RWPE2 (cell line): ENCODE measurements around the gene ZNF184.

ENCODE experiments used
- ATAC-seq: fragments of 200-7000 bp; cut with Tn5 transposase; 3 replicates; pipeline ENCODE4 v1.9.1; 2021; ENCODE audit warnings: low read depth
- DNase-seq: peaks from one replicate; pipeline ENCODE4 v3.0.0-alpha.2; 2020; ENCODE audit warnings: low spot score
- H3K27ac ChIP-seq: fragments of 450-650 bp; 2 replicates; pipeline ENCODE4 v1.5.1; 2017; ENCODE audit warnings: mild to moderate bottlenecking; ENCODE audit not compliant: poor library complexity, severe bottlenecking
- H3K27me3 ChIP-seq: fragments of 250-450 bp; sonication (Bioruptor Pico); 2 replicates; pipeline ENCODE4 v1.5.1; 2021; ENCODE audit warnings: mild to moderate bottlenecking, moderate library complexity; ENCODE audit not compliant: insufficient read depth, poor library complexity, severe bottlenecking
- H3K36me3 ChIP-seq: fragments of 250-450 bp; sonication (Bioruptor Pico); 2 replicates; pipeline ENCODE4 v1.5.1; 2020; ENCODE audit warnings: low read depth, mild to moderate bottlenecking, moderate library complexity
- H3K4me1 ChIP-seq: fragments of 250-450 bp; sonication (Bioruptor Pico); 2 replicates; pipeline ENCODE4 v1.5.1; 2021; ENCODE audit warnings: mild to moderate bottlenecking, moderate library complexity; ENCODE audit not compliant: insufficient read depth, poor library complexity, severe bottlenecking
- H3K4me3 ChIP-seq: fragments of 250-450 bp; sonication (Bioruptor Pico); 2 replicates; pipeline ENCODE4 v1.5.1; 2021; ENCODE audit warnings: mild to moderate bottlenecking, moderate library complexity; ENCODE audit not compliant: severe bottlenecking
- H3K9me3 ChIP-seq: fragments of 250-450 bp; sonication (Bioruptor Pico); 2 replicates; pipeline ENCODE4 v1.5.1; 2021; ENCODE audit warnings: mild to moderate bottlenecking, moderate library complexity; ENCODE audit not compliant: severe bottlenecking
- TF ChIP-seq, protein P1 (sequence below): fragments of 450-650 bp; IDR thresholded peaks from one replicate; pipeline ENCODE4 v1.5.1; 2017; ENCODE audit warnings: mild to moderate bottlenecking, moderate library complexity; ENCODE audit not compliant: poor library complexity, severe bottlenecking

ZNF184 gene

DNA sequence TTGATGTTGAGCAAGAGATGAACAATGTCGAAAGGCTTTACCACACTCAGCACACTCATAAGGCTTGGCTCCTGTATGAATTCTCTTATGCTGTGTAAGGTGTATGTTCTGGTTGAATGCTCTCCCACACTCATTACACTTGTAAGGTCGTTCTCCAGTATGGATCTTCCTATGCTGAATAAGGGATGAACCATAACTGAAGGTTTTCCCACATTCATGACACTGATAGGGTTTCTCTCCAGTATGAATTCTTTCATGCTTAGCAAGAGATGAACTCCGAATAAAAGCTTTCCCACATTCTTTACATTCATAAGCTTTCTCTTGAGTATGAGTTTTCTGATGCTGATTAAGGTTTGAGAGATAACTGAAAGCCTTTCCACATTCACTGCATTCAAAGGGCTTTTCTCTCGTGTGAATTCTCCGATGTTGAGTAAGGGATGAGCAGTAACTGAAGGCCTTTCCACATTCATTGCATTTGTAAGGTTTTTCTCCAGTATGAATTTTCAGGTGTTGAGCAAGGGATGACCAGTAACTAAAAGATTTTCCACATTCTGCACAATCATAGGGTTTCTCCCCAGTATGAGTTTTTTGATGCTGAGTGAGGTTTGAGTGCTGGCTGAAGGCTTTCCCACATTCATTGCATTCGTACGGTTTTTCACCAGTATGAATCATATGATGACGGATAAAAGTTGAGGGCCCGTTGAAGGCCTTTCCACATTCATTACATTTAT is 21.1 kb downstream of the ZNF184 start:
- H3K27me3 ChIP-seq = no peaks in the 10 kb centered on the region
- DNase-seq = no peak
- peaks cover 64% of the 10 kb centered on the region for H3K36me3 ChIP-seq
- H3K4me3 ChIP-seq = no peak overlapping the region
- TF ChIP-seq, protein P1, sequence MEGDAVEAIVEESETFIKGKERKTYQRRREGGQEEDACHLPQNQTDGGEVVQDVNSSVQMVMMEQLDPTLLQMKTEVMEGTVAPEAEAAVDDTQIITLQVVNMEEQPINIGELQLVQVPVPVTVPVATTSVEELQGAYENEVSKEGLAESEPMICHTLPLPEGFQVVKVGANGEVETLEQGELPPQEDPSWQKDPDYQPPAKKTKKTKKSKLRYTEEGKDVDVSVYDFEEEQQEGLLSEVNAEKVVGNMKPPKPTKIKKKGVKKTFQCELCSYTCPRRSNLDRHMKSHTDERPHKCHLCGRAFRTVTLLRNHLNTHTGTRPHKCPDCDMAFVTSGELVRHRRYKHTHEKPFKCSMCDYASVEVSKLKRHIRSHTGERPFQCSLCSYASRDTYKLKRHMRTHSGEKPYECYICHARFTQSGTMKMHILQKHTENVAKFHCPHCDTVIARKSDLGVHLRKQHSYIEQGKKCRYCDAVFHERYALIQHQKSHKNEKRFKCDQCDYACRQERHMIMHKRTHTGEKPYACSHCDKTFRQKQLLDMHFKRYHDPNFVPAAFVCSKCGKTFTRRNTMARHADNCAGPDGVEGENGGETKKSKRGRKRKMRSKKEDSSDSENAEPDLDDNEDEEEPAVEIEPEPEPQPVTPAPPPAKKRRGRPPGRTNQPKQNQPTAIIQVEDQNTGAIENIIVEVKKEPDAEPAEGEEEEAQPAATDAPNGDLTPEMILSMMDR = no peak
- no peak overlapping the region for H3K27ac ChIP-seq
- H3K4me1 ChIP-seq = no peaks in the 10 kb centered on the region
- peaks cover 49% of the 10 kb centered on the region for H3K9me3 ChIP-seq
- no peak for ATAC-seq

DNA sequence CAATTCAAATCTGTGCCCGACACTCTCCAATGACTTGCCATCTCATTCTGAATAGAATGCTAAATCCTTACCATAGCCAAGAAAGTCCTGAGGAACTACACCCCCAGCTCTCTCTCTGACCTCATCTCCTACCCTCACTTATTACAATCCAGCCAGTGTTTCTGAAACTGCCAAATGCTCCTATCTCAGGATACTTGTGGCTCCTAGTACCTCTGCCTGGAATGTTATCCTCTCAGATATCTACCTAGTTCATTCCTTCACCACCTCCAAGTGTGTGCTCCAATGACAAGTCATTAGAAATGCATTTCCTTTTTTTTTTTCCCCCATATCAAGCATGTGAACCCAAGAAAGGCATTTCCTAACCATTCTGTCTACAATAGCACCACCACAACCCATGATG is 24.4 kb downstream of the ZNF184 start:
- DNase-seq = no peak
- peaks cover 40% of the 10 kb centered on the region for H3K9me3 ChIP-seq
- ATAC-seq = no peak
- H3K36me3 ChIP-seq = peaks cover 31% of the 10 kb centered on the region
- H3K27me3 ChIP-seq = no peaks in the 10 kb centered on the region
- H3K27ac ChIP-seq = no peak overlapping the region
- TF ChIP-seq, protein P1 = no peak
- no peak overlapping the region for H3K4me3 ChIP-seq
- H3K4me1 ChIP-seq = no peaks in the 10 kb centered on the region

DNA sequence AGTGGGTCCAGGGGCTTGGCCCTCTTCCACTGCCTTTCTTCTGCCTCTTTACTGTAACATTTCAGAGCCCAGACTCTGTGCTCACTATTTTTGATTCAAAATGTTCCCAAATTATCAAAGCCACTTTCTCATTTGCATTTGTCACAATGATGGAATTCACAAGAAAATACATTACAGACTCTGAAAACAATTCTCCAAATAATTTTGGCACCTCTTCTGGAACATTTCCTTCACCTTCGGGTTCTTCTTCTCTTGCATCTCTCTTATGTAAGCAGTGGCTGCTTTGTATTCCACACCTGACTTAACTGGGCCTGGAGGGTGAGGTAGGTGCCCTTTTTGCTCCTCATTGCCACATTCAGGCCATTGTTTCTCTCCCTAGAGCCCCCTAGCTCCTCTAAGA is 30.0 kb downstream of the ZNF184 start:
- Histone ChIP-seq H3K9me3 (peaks cover 7% of the 10 kb centered on the region), H3K36me3 (no peaks in the 10 kb centered on the region), H3K27me3 (no peaks in the 10 kb centered on the region), H3K4me3 (no peak overlapping the region), H3K27ac (no peak overlapping the region), H3K4me1 (no peaks in the 10 kb centered on the region)
- no peak for ATAC-seq
- TF ChIP-seq, protein P1 = no peak
- no peak for DNase-seq

DNA sequence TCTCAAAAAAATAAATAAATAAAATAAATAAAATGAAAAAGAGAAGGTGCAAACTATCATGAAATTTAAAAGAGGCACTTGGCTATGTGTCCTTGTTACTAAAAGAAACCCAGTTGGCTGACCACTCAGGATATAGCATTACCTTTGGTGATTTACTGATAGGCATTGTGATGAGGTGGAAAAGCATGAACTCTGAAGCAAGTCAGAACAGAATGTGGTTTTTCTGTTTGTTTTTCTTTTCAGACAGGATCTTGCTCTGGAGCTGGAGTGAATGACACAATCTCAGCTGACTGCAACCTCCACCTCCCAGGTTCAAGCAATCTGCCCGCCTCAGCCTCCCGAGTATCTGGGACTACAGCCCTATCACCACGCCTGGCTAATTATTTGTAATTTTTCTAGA is 31.9 kb downstream of the ZNF184 start:
- H3K4me3 ChIP-seq = no peak overlapping the region
- H3K36me3 ChIP-seq = no peaks in the 10 kb centered on the region
- DNase-seq (no peak), ATAC-seq (peak; percentile 79)
- H3K4me1 ChIP-seq = no peaks in the 10 kb centered on the region
- no peak overlapping the region for H3K27ac ChIP-seq
- TF ChIP-seq, protein P1 = no peak
- H3K9me3 ChIP-seq = peaks cover 2% of the 10 kb centered on the region
- H3K27me3 ChIP-seq = no peaks in the 10 kb centered on the region

- Histone ChIP-seq H3K9me3 (no peaks in the 10 kb centered on the region), H3K27ac (no peak overlapping the region), H3K4me1 (no peaks in the 10 kb centered on the region), H3K36me3 (no peaks in the 10 kb centered on the region), H3K4me3 (no peak overlapping the region), H3K27me3 (no peaks in the 10 kb centered on the region)
- TF ChIP-seq, protein P1 = no peak
- DNase-seq (no peak), ATAC-seq (no peak)
Observed at GRCh38 chr6:27439371-27439770, 33.5 kb downstream of the ZNF184 start.
